K562 (cell line): ENCODE data around the gene CRKL. TPM values are rescaled to one million over a fixed set of nuclear protein-coding genes. Genes with fewer than 3 reads are reported as not detected.

Experiments used
- CHD7 ChIP-seq: fragments of 200-600 bp; sonication (generic); IDR thresholded peaks from one replicate; pipeline ENCODE4 v1.6.1; 2012; ENCODE audit warnings: mild to moderate bottlenecking, low read depth, low read length, inconsistent platforms
- SMAD1 ChIP-seq: fragments of 150-350 bp; IDR thresholded peaks from 2 replicates; pipeline ENCODE4 v1.6.1; 2014; ENCODE audit warnings: low read length, low read depth; ENCODE audit not compliant: partially characterized antibody
- TAF9B ChIP-seq: fragments of 450-650 bp; IDR thresholded peaks from 2 replicates; pipeline ENCODE4 v1.6.1; 2018; ENCODE audit warnings: mild to moderate bottlenecking; ENCODE audit not compliant: partially characterized antibody
- ZBTB9 ChIP-seq: fragments of 450-650 bp; formaldehyde crosslinking; IDR thresholded peaks from 2 replicates; pipeline ENCODE4 v1.4.0; 2020; ENCODE audit warnings: mild to moderate bottlenecking, moderate library complexity
- ZNF511 ChIP-seq: sonication (generic); formaldehyde crosslinking; IDR thresholded peaks from 2 replicates; pipeline ENCODE4 v1.8.0; 2022; ENCODE audit warnings: mild to moderate bottlenecking, missing genetic modification reagents
- ZNF518B ChIP-seq: fragments of 250-450 bp; sonication (Bioruptor Pico); IDR thresholded peaks from 2 replicates; pipeline ENCODE4 v1.5.0; 2021; ENCODE audit warnings: mild to moderate bottlenecking, moderate library complexity
- ZNF551 ChIP-seq: fragments of 250-450 bp; sonication (Bioruptor Pico); IDR thresholded peaks from 2 replicates; pipeline ENCODE4 v1.5.0; 2021; ENCODE audit warnings: mild to moderate bottlenecking, moderate library complexity
- polyA plus RNA-seq, 8 experiments: library from polyadenylated mRNA; depleted of rRNA in 4 of 8; stranded (reverse) in 5 of 8; unstranded in 3 of 8; fragments of >200 nt; fragmentation: Nextera tagmentation in 2 of 8; fragmentation: Illumina TruSeq in 1 of 8; extraction: Ambion mirVana in 2 of 8; extraction: Trizol in 1 of 8; gene quantifications; 2 replicates each; pipeline versions ENCODE4 v1.2.1 to v1.2.3, GENCODE V29; 2011 to 2014; ENCODE audit warnings: inconsistent platforms in 1 of 8, missing spikeins in 1 of 8
- total RNA-seq, 7 experiments: library from RNA; depleted of rRNA in 6 of 7; stranded (reverse); fragments of >200 nt in 6 of 7; fragmentation: Illumina TruSeq in 2 of 7; extraction: Trizol in 2 of 7; gene quantifications; 2 replicates each; pipeline versions ENCODE4 v1.2.1 to v1.2.3, GENCODE V29; 2011 to 2021; ENCODE audit warnings: low replicate concordance in 1 of 7

Gene CRKL
- total and polyA plus RNA-seq, 9 of the 15 experiments (the other 6 are each of a cell fraction or from before 2014, with no cell fraction given), result 100 to 263 (median 124) TPM

- TF ChIP-seq CHD7 (no peak), SMAD1 (no peak), ZNF518B (CRISPR knock-in tag) (no peak), ZNF511 (CRISPR knock-in tag) (peak; percentile 67; the same call in 1 of the 2 replicates), TAF9B (no peak), ZBTB9 (CRISPR knock-in tag) (no peak), ZNF551 (no peak)
Measured at GRCh38 chr22:20937031-20937793, 20.0 kb downstream of the CRKL start (continued).
